Loucy (cell line): ENCODE data around the gene CXCR5.

Experiments used
- H2AFZ ChIP-seq: fragments of 200-600 bp; sonication (generic); 2 replicates; pipeline ENCODE4 v1.6.0; 2016; ENCODE audit warnings: antibody characterized with exemption, mild to moderate bottlenecking, low read length, moderate library complexity
- H3F3A ChIP-seq: fragments of 200-600 bp; 2 replicates; pipeline ENCODE4 v1.6.0; 2016; ENCODE audit warnings: antibody characterized with exemption, low read depth, mild to moderate bottlenecking
- H3K27me3 ChIP-seq: fragments of 200-600 bp; sonication (generic); 2 replicates; pipeline ENCODE4 v1.6.1; 2014; ENCODE audit warnings: low read length, mild to moderate bottlenecking; ENCODE audit not compliant: insufficient read depth, poor library complexity, severe bottlenecking
- H3K36me3 ChIP-seq: fragments of 200-600 bp; sonication (generic); 2 replicates; pipeline ENCODE4 v1.6.1; 2016; ENCODE audit warnings: low read length; ENCODE audit not compliant: insufficient read depth
- H3K4me1 ChIP-seq: fragments of 200-600 bp; sonication (generic); 2 replicates; pipeline ENCODE4 v1.5.1; 2014; ENCODE audit warnings: low read length, mild to moderate bottlenecking; ENCODE audit not compliant: insufficient read depth, poor library complexity, severe bottlenecking
- H3K4me2 ChIP-seq: fragments of 200-600 bp; sonication (generic); 2 replicates; pipeline ENCODE4 v1.6.0; 2014; ENCODE audit warnings: antibody characterized with exemption, low read length, low read depth, mild to moderate bottlenecking; ENCODE audit not compliant: poor library complexity, severe bottlenecking
- H3K4me3 ChIP-seq: fragments of 200-600 bp; sonication (generic); 2 replicates; pipeline ENCODE4 v1.5.1; 2014; ENCODE audit warnings: low read length, mild to moderate bottlenecking, mixed read lengths; ENCODE audit not compliant: poor library complexity, severe bottlenecking
- H3K79me2 ChIP-seq: fragments of 200-600 bp; sonication (generic); 2 replicates; pipeline ENCODE4 v1.6.1; 2014; ENCODE audit warnings: low read length; ENCODE audit not compliant: insufficient read depth
- H3K9ac ChIP-seq: fragments of 200-600 bp; sonication (generic); 2 replicates; pipeline ENCODE4 v1.6.0; 2014; ENCODE audit warnings: mild to moderate bottlenecking, low read depth, low read length, moderate library complexity; ENCODE audit not compliant: poor library complexity, severe bottlenecking
- H3K9me2 ChIP-seq: fragments of 200-600 bp; sonication (generic); replicated peaks from 2 replicates; pipeline ENCODE4 v1.6.1; 2016; ENCODE audit warnings: low read depth, low read length, mixed read lengths
- H3K9me3 ChIP-seq: fragments of 200-600 bp; sonication (generic); 2 replicates; pipeline ENCODE4 v1.6.1; 2014; ENCODE audit warnings: mild to moderate bottlenecking, antibody characterized with exemption, low read length, low read depth; ENCODE audit not compliant: insufficient read depth
- H4K20me1 ChIP-seq: fragments of 200-600 bp; sonication (generic); 2 replicates; pipeline ENCODE4 v1.6.0; 2014; ENCODE audit warnings: antibody characterized with exemption, low read length, mild to moderate bottlenecking; ENCODE audit not compliant: insufficient read depth, poor library complexity, severe bottlenecking
- EZH2phosphoT487 ChIP-seq: fragments of 200-600 bp; IDR thresholded peaks from 2 replicates; pipeline ENCODE4 v1.6.1; 2018; ENCODE audit warnings: antibody characterized with exemption, mild to moderate bottlenecking, moderate library complexity, borderline replicate concordance
- TF ChIP-seq, protein P1 (sequence below): fragments of 200-600 bp; sonication (generic); conservative IDR thresholded peaks from 2 replicates; pipeline ENCODE4 v1.5.1; 2014; ENCODE audit warnings: mild to moderate bottlenecking, antibody characterized with exemption, low read length

The CXCR5 gene

DNA sequence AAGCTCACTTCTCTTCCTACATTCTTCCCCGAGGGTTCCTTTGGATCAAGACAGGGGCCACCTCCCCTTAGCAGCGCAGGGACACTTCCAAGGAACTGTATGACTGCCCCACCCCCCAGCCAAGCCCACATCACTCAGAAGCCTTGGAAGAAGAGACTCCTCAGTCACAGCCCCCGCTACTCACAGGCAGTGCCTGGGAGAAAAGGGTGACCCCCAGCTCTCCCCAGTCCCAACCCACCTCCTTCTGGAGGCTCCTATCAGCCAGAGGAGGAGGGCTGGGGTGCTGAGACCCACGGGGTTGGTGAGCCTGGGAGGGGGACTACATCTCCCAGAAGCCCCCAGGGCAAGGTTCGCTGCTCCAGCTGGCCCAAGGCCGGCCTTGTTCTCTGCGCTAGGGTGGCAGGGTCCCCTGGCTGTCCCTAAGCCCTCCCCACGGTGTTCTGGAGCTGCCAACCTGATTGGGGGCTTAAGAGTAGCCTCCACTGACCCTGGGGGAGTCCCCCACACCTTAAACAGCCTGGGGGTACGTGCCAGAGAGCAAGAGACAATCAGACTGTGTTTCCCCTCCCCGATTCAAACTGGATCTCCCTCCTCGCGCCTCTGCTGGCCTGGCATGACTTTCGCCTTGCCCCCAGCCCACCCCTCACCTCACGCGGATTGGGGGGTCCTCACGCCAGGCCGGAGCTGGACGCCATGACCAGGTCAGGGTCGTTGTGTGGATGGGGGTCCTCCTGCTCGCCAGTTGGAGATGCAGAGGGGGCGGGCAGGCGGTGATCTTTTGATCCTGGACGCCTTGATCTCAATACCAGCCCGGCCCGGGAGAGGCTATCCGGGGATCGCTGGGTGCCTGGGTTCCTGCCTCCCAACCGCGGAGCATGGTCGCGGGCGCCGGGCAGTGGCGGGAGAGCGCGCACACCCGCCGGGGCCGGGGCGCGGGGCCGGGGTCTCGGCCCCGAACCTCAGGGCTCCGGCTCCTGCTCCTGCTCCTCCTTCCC, 41.2 kb downstream of the CXCR5 start:
- Histone ChIP-seq H3K79me2 (peaks cover 55% of the 10 kb centered on the region), H3K9me2 (no peaks in the 10 kb centered on the region), H4K20me1 (peaks cover 15% of the 10 kb centered on the region), H3K36me3 (no peaks in the 10 kb centered on the region), H2AFZ (0 out of 2 replicates have a peak overlapping the region, but pooled peaks have one; percentile 58), H3K27me3 (no peaks in the 10 kb centered on the region), H3K4me3 (peak overlapping the region; percentile 92), H3F3A (no peaks in the 10 kb centered on the region; the same call in 1 of the 2 replicates), H3K4me1 (peaks cover 51% of the 10 kb centered on the region), H3K9me3 (no peaks in the 10 kb centered on the region), H3K4me2 (peak overlapping the region; percentile 85), H3K9ac (peak overlapping the region; percentile 86)
- no peak for TF ChIP-seq EZH2phosphoT487
- TF ChIP-seq, protein P1, sequence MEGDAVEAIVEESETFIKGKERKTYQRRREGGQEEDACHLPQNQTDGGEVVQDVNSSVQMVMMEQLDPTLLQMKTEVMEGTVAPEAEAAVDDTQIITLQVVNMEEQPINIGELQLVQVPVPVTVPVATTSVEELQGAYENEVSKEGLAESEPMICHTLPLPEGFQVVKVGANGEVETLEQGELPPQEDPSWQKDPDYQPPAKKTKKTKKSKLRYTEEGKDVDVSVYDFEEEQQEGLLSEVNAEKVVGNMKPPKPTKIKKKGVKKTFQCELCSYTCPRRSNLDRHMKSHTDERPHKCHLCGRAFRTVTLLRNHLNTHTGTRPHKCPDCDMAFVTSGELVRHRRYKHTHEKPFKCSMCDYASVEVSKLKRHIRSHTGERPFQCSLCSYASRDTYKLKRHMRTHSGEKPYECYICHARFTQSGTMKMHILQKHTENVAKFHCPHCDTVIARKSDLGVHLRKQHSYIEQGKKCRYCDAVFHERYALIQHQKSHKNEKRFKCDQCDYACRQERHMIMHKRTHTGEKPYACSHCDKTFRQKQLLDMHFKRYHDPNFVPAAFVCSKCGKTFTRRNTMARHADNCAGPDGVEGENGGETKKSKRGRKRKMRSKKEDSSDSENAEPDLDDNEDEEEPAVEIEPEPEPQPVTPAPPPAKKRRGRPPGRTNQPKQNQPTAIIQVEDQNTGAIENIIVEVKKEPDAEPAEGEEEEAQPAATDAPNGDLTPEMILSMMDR = no peak

DNA sequence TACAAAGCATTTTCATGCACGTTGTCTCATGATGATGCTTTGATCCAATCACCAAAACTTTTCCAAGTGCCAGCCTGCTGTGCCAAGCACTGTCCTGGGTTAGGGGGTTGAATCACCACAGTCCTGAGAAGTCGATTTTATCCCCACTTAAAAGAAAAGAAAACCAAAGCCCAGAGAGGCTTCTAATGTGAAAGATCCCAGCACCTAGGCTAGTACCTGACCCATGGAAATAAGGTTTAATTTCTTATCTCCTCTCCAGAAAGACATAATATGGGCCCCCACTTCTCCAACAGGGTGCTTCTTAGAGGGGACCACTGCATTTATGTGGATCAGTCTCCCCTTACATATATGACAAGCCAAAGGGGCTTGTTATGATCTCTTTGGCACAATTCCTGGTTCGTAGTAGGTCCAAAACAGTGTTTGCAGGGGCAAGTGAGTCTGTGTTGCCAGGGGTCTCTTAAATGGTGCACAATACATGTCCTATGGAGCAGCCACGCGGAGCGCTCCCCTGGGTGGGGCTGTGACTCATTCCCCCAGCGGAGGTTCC, 43.9 kb downstream of the CXCR5 start:
- peaks cover 28% of the 10 kb centered on the region for H3K79me2 ChIP-seq
- H3F3A ChIP-seq = no peaks in the 10 kb centered on the region; the same call in 1 of the 2 replicates
- no peaks in the 10 kb centered on the region for H3K9me2 ChIP-seq
- peaks cover 35% of the 10 kb centered on the region for H3K4me1 ChIP-seq
- TF ChIP-seq, protein P1 = no peak
- TF ChIP-seq EZH2phosphoT487 = no peak
- no peaks in the 10 kb centered on the region for H3K36me3 ChIP-seq
- H3K27me3 ChIP-seq = no peaks in the 10 kb centered on the region
- H3K4me2 ChIP-seq = peak overlapping the region; percentile 98
- H4K20me1 ChIP-seq = peaks cover 12% of the 10 kb centered on the region
- peak overlapping the region; percentile 88 for H3K4me3 ChIP-seq
- H3K9me3 ChIP-seq = no peaks in the 10 kb centered on the region
- H3K9ac ChIP-seq = peak overlapping the region; percentile 80
- H2AFZ ChIP-seq = peak overlapping the region; percentile 92

DNA sequence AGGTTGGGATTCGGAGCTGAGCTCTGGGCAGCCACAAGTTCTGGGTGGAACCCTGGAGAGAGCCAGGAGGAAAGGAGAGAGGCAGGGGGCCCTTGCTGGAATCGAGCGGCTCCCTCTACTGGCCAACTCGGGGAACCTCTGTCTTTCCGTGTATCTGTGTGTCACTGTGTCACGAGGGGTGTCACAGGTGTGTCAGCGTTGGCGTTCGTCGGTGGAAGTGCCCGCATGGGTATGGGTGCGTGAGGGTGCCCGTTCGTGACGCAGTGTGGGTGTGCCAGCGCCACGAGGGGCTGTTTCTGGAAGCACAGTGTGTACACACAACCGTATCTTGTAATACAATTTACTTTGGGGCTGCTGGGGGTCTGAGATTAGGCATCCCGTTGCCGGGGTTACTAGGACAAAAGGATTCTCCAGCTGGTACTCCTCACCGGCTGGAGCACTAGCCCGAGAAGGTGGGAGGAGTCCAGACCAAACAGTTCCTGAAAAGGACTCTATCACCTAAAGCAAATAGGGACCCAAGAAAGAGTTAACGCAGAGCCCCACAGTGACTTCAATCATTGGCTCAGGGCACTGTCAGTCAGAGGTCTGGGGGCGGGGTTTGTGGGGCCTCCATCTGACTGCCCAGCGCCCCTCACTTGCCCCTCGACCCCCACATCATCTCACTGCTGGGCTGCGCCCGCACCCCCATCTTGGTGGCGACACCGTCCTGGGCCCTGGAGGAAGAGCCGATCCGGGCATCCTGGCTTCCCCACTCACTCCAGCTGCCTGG, 44.6 kb downstream of the CXCR5 start:
- Histone ChIP-seq H3K79me2 (peaks cover 21% of the 10 kb centered on the region), H3F3A (no peaks in the 10 kb centered on the region; the same call in 1 of the 2 replicates), H3K9me2 (no peaks in the 10 kb centered on the region), H3K9me3 (no peaks in the 10 kb centered on the region), H2AFZ (peak overlapping the region; percentile 92), H3K4me3 (peak overlapping the region; percentile 88), H3K9ac (peak overlapping the region; percentile 80), H3K36me3 (no peaks in the 10 kb centered on the region), H3K27me3 (no peaks in the 10 kb centered on the region), H3K4me2 (peak overlapping the region; percentile 98), H4K20me1 (peaks cover 9% of the 10 kb centered on the region), H3K4me1 (peaks cover 29% of the 10 kb centered on the region)
- TF ChIP-seq, protein P1 = peak; percentile 90
- no peak for TF ChIP-seq EZH2phosphoT487
